Ovary (tissue), 9 donors: ENCODE data around the gene AKAP6. TPM values are rescaled to one million over a fixed set of nuclear protein-coding genes. Genes with fewer than 3 reads are reported as not detected.

Experiments
- DNase-seq, 5 donors: peaks; one replicate each; pipeline ENCODE4 v3.0.0-alpha.2; 2019 to 2020
- H3K27ac ChIP-seq, 2 donors: fragments of 200-600 bp; one replicate each; pipeline versions ENCODE4 v1.5.1 to v1.8.0; 2019 to 2022
- H3K27me3 ChIP-seq: fragments of 200-600 bp; one replicate; pipeline ENCODE4 v1.8.0; 2022
- H3K36me3 ChIP-seq: fragments of 200-600 bp; sonication (generic); one replicate; pipeline ENCODE4 v1.5.1; 2019
- H3K4me1 ChIP-seq: one replicate; pipeline ENCODE4 v1.8.1; 2013; ENCODE audit warnings: mild to moderate bottlenecking, moderate library complexity; ENCODE audit not compliant: insufficient read depth
- H3K4me3 ChIP-seq: fragments of 200-600 bp; sonication (generic); one replicate; pipeline ENCODE4 v1.5.1; 2017
- H3K9me3 ChIP-seq, 2 donors: fragments of 200-600 bp in 1 of 2; sonication (generic) in 1 of 2; one replicate each; pipeline versions ENCODE4 v1.5.1 to v1.8.1; 2013 to 2019; ENCODE audit warnings: mild to moderate bottlenecking in 1 of 2, moderate library complexity in 1 of 2
- CTCF ChIP-seq, 3 donors: fragments of 450-650 bp in 2 of 3; fragments of 200-600 bp in 1 of 3; IDR thresholded peaks; one replicate each; pipeline versions ENCODE4 v1.5.1 to v1.8.0; 2016 to 2022; ENCODE audit warnings: antibody characterized with exemption in 3 of 3, mild to moderate bottlenecking in 1 of 3
- EP300 ChIP-seq: sonication (generic); formaldehyde crosslinking; IDR thresholded peaks from one replicate; pipeline ENCODE4 v1.6.1; 2017; ENCODE audit warnings: antibody characterized with exemption
- POLR2A ChIP-seq: fragments of 450-650 bp; IDR thresholded peaks from one replicate; pipeline ENCODE4 v1.6.1; 2017; ENCODE audit warnings: antibody characterized with exemption, mild to moderate bottlenecking, moderate library complexity
- WGBS, 3 donors: extraction: QIAGEN DNeasy Blood & Tissue Kit in 1 of 3; methylation state at CpG; one replicate each; pipeline versions ENCODE4 v1.1.5 to v1.1.7; 2013 to 2017; 5-methylcytosine and 5-hydroxymethylcytosine counted together
- intact Hi-C, 4 donors: fragments of 100-400 bp; cut with DNase I; formaldehyde crosslinking; loops; one replicate each; pipeline versions ENCODE4 v1.11.0 to v1.15.1; 2022 to 2023
- polyA plus RNA-seq, 2 donors: library from polyadenylated mRNA; stranded (reverse); fragments of 200-250 nt in 1 of 2; fragments of 350-450 nt in 1 of 2; fragmentation: Illumina TruSeq in 1 of 2; extraction: RNeasy Lipid Tissue Mini Kit (QIAGEN cat#74804) in 1 of 2; gene quantifications; one replicate each; pipeline ENCODE4 v1.2.3, GENCODE V29; 2013 to 2014
- total RNA-seq, 7 donors: library from RNA; depleted of rRNA in 2 of 7; stranded (reverse); fragments of >200 nt in 2 of 7; fragmentation: NEBNext Ultra II Directional in 3 of 7; extraction: Animal tissue kit (Norgen Biotek cat#: 25700) in 3 of 7; gene quantifications; one replicate each; pipeline versions ENCODE4 v1.1.0 to v1.2.4, GENCODE V29; 2016 to 2023
- donor health status: DM: no; HTN: no; CAD: no; lungs with moderate emphysema.
- donor health status: DM: no; HTN: no; CAD: no.
- donor health status: Bipolar disorder and iron deficiency.
- donor health status: DM: yes; HTN: yes; CAD: no.
- donor health status: DM: no; HTN: no; CAD: no.
- donor health status: DM: yes; HTN: yes; CAD: no.

Gene AKAP6
- total and polyA plus RNA-seq, 9 donors = 2.3 to 13.1 (median 6.9) TPM

GRCh38 chr14:32468955-32469354 is 139.9 kb downstream of the AKAP6 start:
- 1 to 3% (median 2%) methylated on average over 2 of the region's 2 CpGs for WGBS, 3 donors
- H3K9me3 ChIP-seq = no peaks in the 10 kb centered on the region
- intact Hi-C loops = loop anchor here in 3 of 4 donors (10.0 kb wide), 1 partner anchor 214 kb away; no protein-coding TSS in a partner anchor
- H3K36me3 ChIP-seq = no peaks in the 10 kb centered on the region
- DNase-seq = peak in 1 of 5 donors; percentile 21
- no peak overlapping the region for H3K4me3 ChIP-seq
- TF ChIP-seq CTCF (IDR thresholded peaks at IDR 0.05) = no peak
- TF ChIP-seq EP300 = no peak
- no peak for TF ChIP-seq POLR2A
- no peak overlapping the region for H3K27ac ChIP-seq
- H3K4me1 ChIP-seq = peaks cover 5% of the 10 kb centered on the region
- no peaks in the 10 kb centered on the region for H3K27me3 ChIP-seq

- no peak for TF ChIP-seq POLR2A
- TF ChIP-seq CTCF (IDR thresholded peaks at IDR 0.05) = peak; percentile 25 to 60 (median 35)
- Histone ChIP-seq H3K4me3 (no peak overlapping the region), H3K9me3 (no peaks in the 10 kb centered on the region), H3K4me1 (peaks cover 5% of the 10 kb centered on the region), H3K36me3 (no peaks in the 10 kb centered on the region), H3K27ac (no peak overlapping the region), H3K27me3 (no peaks in the 10 kb centered on the region)
- WGBS, 3 donors = 8 to 10% (median 10%) methylated on average over 5 of the region's 5 CpGs
- no peak for DNase-seq
- intact Hi-C loops = loop anchor here (10.0 kb wide), 2 partner anchors 215 to 225 kb away; no protein-coding TSS in a partner anchor
Observed at GRCh38 chr14:32469388-32470160, 140.5 kb downstream of the AKAP6 start.

GRCh38 chr14:32470161-32470715 is 141.1 kb downstream of the AKAP6 start:
- Histone ChIP-seq H3K9me3 (no peaks in the 10 kb centered on the region), H3K36me3 (no peaks in the 10 kb centered on the region), H3K4me3 (no peak overlapping the region), H3K4me1 (peaks cover 5% of the 10 kb centered on the region), H3K27ac (no peak overlapping the region), H3K27me3 (no peaks in the 10 kb centered on the region)
- TF ChIP-seq POLR2A (no peak), EP300 (no peak), CTCF (IDR thresholded peaks at IDR 0.05) (no peak)
- intact Hi-C loops = loop anchor here in 1 of 4 donors (10.0 kb wide), 1 partner anchor 225 kb away; no protein-coding TSS in a partner anchor
- WGBS, 3 donors = 84 to 89% (median 86%) methylated on average over 4 of the region's 4 CpGs
- no peak for DNase-seq

GRCh38 chr14:32471181-32471580 is 142.1 kb downstream of the AKAP6 start:
- no peaks in the 10 kb centered on the region for H3K36me3 ChIP-seq

More at GRCh38 chr14:32471181-32471580, 142.1 kb downstream of the AKAP6 start:
- Histone ChIP-seq H3K9me3 (no peaks in the 10 kb centered on the region), H3K27ac (no peak overlapping the region), H3K4me3 (no peak overlapping the region), H3K4me1 (peaks cover 5% of the 10 kb centered on the region), H3K27me3 (no peaks in the 10 kb centered on the region)
- DNase-seq = no peak
- intact Hi-C loops = loop anchor here in 1 of 4 donors (10.0 kb wide), 1 partner anchor 226 kb away; no protein-coding TSS in a partner anchor
- WGBS, 3 donors = 80 to 86% (median 80%) methylated on average over 4 of the region's 4 CpGs
- TF ChIP-seq CTCF (IDR thresholded peaks at IDR 0.05) = no peak
- TF ChIP-seq EP300 = no peak
- TF ChIP-seq POLR2A = no peak
